OCI-LY1 (cell line): ENCODE data around the gene IFT81.

ENCODE experiments used
- H2AFZ ChIP-seq: fragments of 200-600 bp; sonication (generic), shearing (Covaris generic); 2 replicates; pipeline ENCODE4 v1.6.0; 2014; ENCODE audit warnings: antibody characterized with exemption, mild to moderate bottlenecking, low read length
- H3F3A ChIP-seq: fragments of 200-600 bp; sonication (generic), shearing (Covaris generic); 2 replicates; pipeline ENCODE4 v1.6.0; 2014; ENCODE audit warnings: mild to moderate bottlenecking, antibody characterized with exemption, low read length, moderate library complexity; ENCODE audit not compliant: insufficient read depth
- H3K27ac ChIP-seq: fragments of 200-600 bp; sonication (generic); 2 replicates; pipeline ENCODE4 v1.5.1; 2014; ENCODE audit warnings: low read length, mixed run types, mild to moderate bottlenecking, low read depth; ENCODE audit not compliant: poor library complexity, severe bottlenecking
- H3K27me3 ChIP-seq: fragments of 200-600 bp; sonication (generic); 2 replicates; pipeline ENCODE4 v1.6.0; 2014; ENCODE audit warnings: antibody characterized with exemption, mild to moderate bottlenecking, low read length, moderate library complexity; ENCODE audit not compliant: insufficient read depth
- H3K36me3 ChIP-seq: fragments of 200-600 bp; sonication (generic); 2 replicates; pipeline ENCODE4 v1.6.1; 2014; ENCODE audit warnings: mild to moderate bottlenecking, antibody characterized with exemption, low read length, moderate library complexity, mixed read lengths; ENCODE audit not compliant: insufficient read depth
- H3K4me1 ChIP-seq: fragments of 200-600 bp; sonication (generic); 2 replicates; pipeline ENCODE4 v1.5.1; 2014; ENCODE audit warnings: mild to moderate bottlenecking, low read length, moderate library complexity; ENCODE audit not compliant: insufficient read depth, severe bottlenecking
- H3K4me2 ChIP-seq: fragments of 200-600 bp; sonication (generic), shearing (Covaris generic); 2 replicates; pipeline ENCODE4 v1.6.1; 2014; ENCODE audit warnings: low read length
- H3K4me3 ChIP-seq: fragments of 200-600 bp; sonication (generic); 2 replicates; pipeline ENCODE4 v1.5.1; 2014; ENCODE audit warnings: low read length, low read depth, mild to moderate bottlenecking, mixed read lengths; ENCODE audit not compliant: poor library complexity, severe bottlenecking
- H3K79me2 ChIP-seq: fragments of 200-600 bp; shearing (Covaris generic); 2 replicates; pipeline ENCODE4 v1.6.1; 2016; ENCODE audit warnings: mixed run types, low read length, mixed read lengths; ENCODE audit not compliant: insufficient read depth
- H3K9ac ChIP-seq: fragments of 200-600 bp; sonication (generic), shearing (Covaris generic); 2 replicates; pipeline ENCODE4 v1.6.1; 2014; ENCODE audit warnings: mild to moderate bottlenecking, low read length, mixed read lengths
- H3K9me2 ChIP-seq: fragments of 200-600 bp; sonication (generic), shearing (Covaris generic); 2 replicates; pipeline ENCODE4 v1.6.1; 2014; ENCODE audit warnings: low read depth, mild to moderate bottlenecking, low read length, mixed read lengths
- H3K9me3 ChIP-seq: fragments of 200-600 bp; shearing (Covaris generic); 2 replicates; pipeline ENCODE4 v1.6.1; 2014; ENCODE audit warnings: low read length, mixed read lengths
- H4K20me1 ChIP-seq: fragments of 200-600 bp; sonication (generic), shearing (Covaris generic); 2 replicates; pipeline ENCODE4 v1.6.0; 2016; ENCODE audit warnings: mild to moderate bottlenecking, low read length; ENCODE audit not compliant: insufficient read depth
- EZH2 ChIP-seq: fragments of 200-600 bp; sonication (generic), shearing (Covaris generic); IDR thresholded peaks from 2 replicates; pipeline ENCODE4 v1.8.0; 2017; ENCODE audit warnings: borderline replicate concordance, mixed run types, mild to moderate bottlenecking, antibody characterized with exemption, low read length, moderate library complexity, mixed read lengths
- TF ChIP-seq, protein P1 (sequence below): fragments of 200-600 bp; sonication (generic), shearing (Covaris generic); IDR thresholded peaks from 2 replicates; pipeline ENCODE4 v1.5.1; 2017; ENCODE audit warnings: mild to moderate bottlenecking, antibody characterized with exemption, low read length, moderate library complexity, mixed read lengths

IFT81 gene

DNA sequence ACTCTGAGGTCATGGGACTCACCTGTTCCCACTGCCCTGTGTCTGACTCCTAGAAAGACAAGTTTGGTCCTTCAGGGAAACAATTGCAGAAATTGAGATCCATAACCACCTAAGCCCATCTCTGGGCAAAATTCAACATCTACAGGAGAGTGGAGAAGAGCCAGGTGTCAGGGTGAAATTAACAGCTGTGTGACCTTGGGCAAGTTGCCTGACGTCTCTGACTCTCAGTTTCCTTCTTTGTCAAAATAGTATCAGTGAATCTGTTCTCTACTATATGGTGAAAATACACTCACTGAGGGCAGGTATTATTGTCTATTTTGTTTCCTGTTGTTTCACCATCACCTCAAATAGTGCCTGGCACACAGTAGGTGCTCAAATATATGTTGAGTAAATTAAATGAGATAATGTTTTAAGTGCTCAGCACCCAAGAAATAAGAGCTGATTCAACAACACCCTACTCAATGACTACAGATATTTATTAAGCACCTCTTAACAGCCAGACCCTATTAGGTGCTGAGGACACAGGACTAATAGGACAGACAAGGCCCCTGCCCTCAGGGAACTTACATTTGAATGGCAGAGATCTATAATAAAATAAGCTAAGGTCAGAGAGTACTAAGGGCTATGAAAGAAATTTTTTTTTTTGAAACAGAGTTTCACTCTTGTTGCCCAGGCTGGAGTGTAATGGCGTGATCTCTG is 14.2 kb upstream of the IFT81 start:
- Histone ChIP-seq H3K4me1 (no peaks in the 10 kb centered on the region), H3K79me2 (no peaks in the 10 kb centered on the region), H4K20me1 (no peaks in the 10 kb centered on the region), H3K27me3 (no peaks in the 10 kb centered on the region), H3K9ac (no peak overlapping the region), H2AFZ (no peak overlapping the region), H3K27ac (no peak overlapping the region), H3K36me3 (no peaks in the 10 kb centered on the region; the same call in 1 of the 2 replicates), H3K9me3 (no peaks in the 10 kb centered on the region), H3K9me2 (no peaks in the 10 kb centered on the region), H3K4me3 (no peak overlapping the region), H3K4me2 (no peak overlapping the region), H3F3A (no peaks in the 10 kb centered on the region)
- TF ChIP-seq, protein P1, sequence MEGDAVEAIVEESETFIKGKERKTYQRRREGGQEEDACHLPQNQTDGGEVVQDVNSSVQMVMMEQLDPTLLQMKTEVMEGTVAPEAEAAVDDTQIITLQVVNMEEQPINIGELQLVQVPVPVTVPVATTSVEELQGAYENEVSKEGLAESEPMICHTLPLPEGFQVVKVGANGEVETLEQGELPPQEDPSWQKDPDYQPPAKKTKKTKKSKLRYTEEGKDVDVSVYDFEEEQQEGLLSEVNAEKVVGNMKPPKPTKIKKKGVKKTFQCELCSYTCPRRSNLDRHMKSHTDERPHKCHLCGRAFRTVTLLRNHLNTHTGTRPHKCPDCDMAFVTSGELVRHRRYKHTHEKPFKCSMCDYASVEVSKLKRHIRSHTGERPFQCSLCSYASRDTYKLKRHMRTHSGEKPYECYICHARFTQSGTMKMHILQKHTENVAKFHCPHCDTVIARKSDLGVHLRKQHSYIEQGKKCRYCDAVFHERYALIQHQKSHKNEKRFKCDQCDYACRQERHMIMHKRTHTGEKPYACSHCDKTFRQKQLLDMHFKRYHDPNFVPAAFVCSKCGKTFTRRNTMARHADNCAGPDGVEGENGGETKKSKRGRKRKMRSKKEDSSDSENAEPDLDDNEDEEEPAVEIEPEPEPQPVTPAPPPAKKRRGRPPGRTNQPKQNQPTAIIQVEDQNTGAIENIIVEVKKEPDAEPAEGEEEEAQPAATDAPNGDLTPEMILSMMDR, result no peak
- TF ChIP-seq EZH2, result no peak

DNA sequence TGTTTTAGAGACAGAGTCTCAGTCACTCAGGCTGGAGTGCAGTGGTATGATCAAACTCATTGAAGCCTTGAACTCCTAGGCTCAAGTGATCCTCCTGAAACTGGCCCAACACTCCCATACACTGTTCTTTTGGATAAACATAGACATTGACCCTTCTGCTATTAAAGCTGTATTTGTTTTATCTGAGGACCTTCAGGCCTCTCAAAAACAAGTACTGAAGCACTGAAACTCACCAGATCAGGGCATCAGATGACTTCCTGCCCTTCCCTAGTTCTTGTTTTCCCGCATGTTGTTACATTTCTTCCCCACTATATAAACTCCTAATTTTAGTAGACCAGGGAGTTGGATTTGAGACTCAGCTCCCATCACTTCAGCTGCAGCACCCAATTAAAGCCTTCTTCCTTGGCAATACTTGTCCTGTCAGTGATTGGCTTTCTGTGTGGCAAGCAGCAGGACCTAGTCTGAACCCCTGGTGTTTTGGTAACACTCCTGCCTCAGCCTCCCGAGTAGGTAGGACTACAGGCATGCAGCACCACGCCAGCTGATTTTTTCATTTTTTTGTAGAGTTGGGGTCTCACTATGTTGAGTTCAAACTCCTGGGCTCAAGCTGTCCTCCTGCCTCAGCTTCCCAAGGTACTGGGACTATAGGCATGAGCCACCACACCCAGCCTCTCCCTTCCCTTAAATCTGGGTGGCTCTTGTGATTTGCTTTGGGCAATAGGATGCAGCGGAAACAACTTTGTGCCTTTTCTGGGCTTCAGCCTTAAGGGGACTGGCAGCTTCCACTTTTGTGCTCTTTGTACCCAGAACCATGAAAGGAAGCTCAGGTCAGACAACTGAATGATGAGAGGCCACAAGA is 12.5 kb upstream of the IFT81 start:
- Histone ChIP-seq H3K4me2 (no peak overlapping the region), H3K36me3 (no peaks in the 10 kb centered on the region; the same call in 1 of the 2 replicates), H4K20me1 (no peaks in the 10 kb centered on the region), H3K9ac (no peak overlapping the region), H3F3A (no peaks in the 10 kb centered on the region), H3K4me1 (no peaks in the 10 kb centered on the region), H3K4me3 (no peak overlapping the region), H3K27me3 (no peaks in the 10 kb centered on the region), H3K79me2 (no peaks in the 10 kb centered on the region), H3K9me3 (no peaks in the 10 kb centered on the region), H3K9me2 (no peaks in the 10 kb centered on the region), H3K27ac (no peak overlapping the region), H2AFZ (no peak overlapping the region)
- TF ChIP-seq EZH2, result no peak
- TF ChIP-seq, protein P1, result no peak

DNA sequence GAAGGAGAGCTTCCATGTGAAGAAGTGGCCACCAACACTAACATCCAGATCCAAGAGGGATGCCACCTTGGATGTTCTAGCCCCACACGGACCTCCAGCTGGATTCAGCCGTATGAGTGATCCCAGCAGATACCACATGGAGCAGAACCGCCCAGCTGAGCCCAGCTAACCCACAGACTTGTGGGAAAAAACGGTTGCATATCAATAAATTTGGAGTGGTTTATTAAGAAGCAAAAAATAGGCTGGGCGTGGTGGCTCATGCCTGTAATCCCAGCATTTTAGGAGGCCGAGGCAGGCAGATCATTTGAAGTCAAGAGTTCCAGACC is 11.9 kb upstream of the IFT81 start:
- Histone ChIP-seq H2AFZ (no peak overlapping the region), H3K9me2 (no peaks in the 10 kb centered on the region), H3K9me3 (no peaks in the 10 kb centered on the region), H3K27me3 (no peaks in the 10 kb centered on the region), H3K4me1 (no peaks in the 10 kb centered on the region), H3K9ac (no peak overlapping the region), H3K4me3 (no peak overlapping the region), H3K27ac (no peak overlapping the region), H3K79me2 (no peaks in the 10 kb centered on the region), H3K36me3 (no peaks in the 10 kb centered on the region; the same call in 1 of the 2 replicates), H3F3A (no peaks in the 10 kb centered on the region), H3K4me2 (no peak overlapping the region), H4K20me1 (no peaks in the 10 kb centered on the region)
- TF ChIP-seq, protein P1, result no peak
- no peak for TF ChIP-seq EZH2
